GM19397 (cell line): ENCODE measurements around the gene VRK1.

Experiments
- ATAC-seq: cut with Tn5 transposase; IDR thresholded peaks from one replicate; pipeline ENCODE4 v1.9.1; 2021; ENCODE audit warnings: mild to moderate bottlenecking, moderate library complexity; ENCODE audit not compliant: unreplicated experiment

VRK1 gene

DNA sequence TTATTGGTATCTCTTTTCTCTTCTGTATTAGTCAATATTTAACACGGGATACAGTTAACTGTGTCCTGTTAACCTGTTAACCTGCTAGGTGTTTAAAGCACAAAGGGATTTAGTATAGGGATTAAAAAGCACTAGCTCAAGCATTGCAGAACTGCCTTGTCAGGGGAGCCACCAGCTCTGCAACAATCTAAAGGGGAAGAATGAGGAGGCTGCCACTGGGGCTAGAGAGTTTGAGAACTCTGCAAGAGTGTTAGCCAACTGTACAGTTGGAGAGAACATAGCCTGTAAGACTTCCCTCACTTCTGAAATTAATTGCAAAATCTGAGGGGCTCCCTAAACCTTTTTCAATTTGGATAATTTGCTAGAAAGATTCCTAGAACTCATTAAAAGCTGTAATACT is 6.5 kb upstream of the VRK1 start:
- ATAC-seq, result no peak

DNA sequence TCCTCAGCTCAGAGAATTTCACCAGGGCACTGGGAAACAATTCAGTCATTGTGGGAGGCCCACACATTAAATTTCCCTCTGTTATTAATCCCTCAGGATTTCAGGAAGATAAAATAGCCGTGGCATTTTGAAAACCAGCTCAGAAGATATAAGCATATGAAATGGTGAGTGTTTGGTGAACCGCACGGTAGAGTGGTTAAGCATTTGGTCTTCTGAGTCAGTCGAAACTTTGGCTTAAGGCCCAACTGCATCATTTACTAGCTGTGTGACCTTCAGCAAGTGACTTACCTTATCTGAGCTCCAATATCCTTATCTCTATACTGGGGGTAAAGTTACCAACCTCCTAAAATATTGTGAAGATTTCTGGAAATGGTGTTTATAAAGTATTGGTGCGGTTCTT is 5.2 kb upstream of the VRK1 start:
- no peak for ATAC-seq

DNA sequence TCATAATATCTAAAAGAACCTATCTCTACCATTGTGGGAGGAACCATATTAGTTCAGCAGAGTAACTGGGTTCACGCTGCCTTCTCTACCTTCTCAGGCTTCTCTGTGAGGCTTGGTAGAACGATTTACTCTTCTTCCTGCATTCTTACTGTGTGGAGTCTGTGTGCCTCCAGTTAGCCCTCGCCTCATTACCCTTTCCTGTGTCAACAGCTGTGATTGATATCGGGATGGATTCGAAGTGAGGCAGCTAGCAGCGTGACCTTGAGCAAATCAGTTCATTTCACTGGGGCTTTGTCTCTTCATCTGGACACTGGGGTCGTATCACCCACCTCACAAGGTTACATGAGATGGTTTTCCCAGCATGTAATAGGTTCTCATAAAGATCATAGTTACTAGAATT is 4.6 kb upstream of the VRK1 start:
- no peak for ATAC-seq

DNA sequence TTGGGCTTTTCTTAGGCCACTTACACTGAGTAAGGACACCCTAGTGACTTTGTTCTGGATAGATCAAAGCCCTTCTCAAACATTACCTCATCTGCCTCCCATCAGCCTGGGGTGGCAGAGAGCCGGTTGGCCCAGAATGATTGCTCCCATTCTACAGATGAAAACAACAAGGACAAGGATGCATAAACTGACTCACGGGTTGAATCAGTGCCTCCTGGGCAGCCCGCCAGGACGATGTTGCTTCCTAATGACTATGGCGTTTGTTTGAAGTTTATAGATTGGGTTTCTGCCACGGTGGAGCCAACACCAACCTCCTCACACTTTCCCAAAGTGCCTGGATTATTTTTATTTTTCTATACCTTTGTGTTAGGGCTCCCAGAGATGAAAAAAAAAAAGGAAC is 3.6 kb upstream of the VRK1 start:
- ATAC-seq, result no peak

DNA sequence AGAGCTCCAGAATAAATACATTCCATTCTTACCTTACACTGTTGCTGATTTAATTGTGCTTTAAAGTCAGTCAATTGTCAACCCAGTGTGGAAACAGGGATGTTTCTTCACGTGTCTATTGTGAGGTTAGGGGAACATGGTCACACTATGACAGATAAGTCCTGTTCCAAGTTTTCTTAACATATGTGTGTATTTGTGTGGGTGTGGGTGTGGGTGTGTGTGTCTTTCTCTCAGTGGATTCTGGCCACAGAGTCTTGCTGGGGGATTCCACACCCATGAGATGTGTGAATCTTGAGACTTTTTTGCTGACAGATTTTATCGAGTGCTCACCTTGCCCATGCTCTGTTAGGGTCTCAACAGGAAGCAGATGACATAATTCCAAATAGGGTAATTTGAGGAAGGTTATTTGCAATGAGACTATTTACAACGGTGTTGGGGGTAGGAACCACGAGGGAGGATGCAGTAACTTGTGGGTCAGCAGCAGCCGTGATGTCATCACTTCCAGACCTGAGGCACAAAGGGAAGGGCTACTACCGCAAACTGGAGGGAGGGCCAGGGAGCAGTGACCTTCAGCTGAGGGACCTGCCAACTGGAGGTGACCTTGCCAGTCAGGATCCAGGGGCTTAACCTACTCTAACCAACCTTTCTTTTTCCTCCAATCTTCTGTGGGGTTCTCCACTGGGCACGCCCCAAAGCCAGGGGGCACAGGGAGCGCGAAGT is 1.9 kb upstream of the VRK1 start:
- ATAC-seq, result no peak

DNA sequence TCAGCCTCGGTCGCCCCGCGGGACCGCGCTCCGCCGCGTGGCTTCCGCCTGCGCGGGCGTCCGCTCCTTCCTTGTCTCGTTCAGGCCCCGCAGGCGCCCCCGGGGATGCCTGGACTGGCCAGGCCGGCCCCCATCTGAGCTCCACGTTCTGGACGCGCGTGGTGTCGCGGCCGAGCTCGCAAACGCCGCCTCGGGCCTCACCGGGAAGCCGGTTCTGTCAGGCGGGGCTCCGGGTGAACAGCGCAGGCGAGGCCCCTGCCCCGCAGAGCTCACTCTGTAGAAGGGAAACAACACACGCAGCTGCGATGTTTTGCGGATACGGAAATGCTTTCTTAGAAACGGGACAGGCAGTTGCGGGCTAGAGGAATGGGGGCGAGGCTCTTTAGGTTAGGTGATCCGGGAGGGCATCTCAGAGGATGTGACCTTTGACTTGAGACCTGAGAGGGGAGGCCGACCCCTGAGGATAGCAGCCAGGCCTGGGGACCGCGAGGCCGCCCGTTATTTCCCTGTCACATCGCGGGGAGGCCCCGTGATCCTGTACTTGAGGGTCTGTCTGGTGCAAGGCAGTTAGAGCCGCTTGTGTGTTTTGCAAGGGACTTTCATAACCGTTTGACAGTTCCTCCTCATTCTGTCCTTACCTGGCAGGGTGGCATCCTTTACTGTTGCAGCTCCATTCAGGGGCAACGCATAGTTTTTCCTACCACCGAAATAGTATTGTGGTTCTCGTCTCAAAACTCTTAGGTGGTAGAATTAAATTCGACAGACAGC is 584 bp downstream of the VRK1 start:
- ATAC-seq, result peak; percentile 38

DNA sequence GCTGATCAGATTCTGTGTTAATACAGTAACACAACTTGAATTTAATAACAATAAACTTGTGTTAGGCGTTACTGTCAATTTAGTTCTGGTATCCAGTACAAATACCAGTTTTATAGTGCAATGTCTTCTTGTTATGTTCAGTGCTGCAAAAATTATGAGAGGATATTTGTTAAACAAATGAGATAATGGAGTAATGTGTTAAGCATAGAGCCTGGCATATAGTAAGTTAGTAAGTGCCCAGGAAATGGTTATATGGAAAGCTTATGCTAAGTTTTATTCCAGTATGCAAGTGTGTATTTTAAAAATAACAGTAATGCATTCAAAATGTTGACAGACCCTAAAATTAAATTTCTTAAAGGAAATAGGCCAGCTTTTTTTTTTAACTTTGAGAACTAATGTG is 1.8 kb downstream of the VRK1 start:
- ATAC-seq, result no peak

DNA sequence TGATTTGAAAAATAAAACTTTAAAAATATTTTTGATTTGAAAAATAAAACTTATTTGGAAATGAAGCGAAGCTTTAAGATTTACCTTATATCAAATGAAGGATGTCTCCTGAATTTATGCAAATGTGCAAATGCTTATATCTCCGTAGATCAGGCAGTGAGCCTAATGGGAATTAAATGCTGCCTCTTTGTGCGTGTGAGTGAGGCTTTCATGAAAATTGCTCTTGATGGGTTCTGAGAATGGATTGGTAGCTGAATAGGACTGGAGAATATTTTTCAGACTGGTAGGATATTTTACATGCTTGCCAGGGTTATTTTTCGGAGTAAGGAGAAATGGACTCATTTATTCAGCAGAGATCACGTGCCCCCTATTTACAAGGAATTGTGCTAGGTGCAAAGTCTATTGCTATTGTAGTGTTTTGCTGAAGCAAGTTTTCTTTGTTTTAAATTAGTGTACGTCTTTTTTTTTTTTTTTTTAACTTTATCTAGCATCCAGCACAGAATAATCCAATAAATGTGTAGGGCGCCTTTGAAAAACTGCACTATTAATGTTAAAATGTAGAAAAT is 2.4 kb downstream of the VRK1 start:
- no peak for ATAC-seq

DNA sequence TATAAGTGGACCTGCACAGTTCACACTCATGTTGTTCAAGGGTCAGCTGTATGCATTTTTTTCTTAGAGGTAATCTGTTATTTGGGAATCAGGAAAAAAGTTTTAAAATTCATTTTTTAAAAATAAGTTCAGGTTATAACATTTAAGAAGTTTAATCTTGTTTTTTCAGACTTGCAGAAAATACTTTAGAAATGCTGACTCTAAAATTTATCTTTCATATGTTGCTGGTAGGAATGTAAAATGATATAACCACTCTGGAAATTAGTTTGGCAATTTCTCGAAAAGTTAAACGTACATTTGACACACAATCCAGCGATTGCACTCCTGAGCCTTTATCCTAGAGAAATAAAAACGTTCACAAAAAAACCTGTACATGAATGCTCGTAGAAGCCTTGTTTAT is 4.7 kb downstream of the VRK1 start:
- ATAC-seq, result no peak

DNA sequence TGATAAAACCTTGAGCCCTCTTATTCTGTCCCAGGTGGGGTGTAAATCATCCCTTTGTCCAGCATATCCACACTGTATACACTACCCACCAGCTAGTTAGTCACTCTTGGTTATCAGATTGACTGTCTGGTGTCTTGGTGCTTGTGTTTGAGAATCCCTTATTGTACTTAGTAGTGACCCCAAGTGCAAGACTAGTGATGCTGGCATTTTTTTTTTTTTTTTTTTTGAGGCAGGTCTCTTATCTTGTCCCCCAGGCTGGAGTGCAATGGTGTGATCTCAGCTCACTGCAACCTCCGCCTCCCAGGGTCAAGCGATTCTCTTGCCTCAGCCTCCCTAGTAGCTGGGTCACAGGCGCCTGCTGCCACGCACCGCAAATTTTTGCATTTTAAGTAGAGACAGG is 5.8 kb downstream of the VRK1 start:
- no peak for ATAC-seq

DNA sequence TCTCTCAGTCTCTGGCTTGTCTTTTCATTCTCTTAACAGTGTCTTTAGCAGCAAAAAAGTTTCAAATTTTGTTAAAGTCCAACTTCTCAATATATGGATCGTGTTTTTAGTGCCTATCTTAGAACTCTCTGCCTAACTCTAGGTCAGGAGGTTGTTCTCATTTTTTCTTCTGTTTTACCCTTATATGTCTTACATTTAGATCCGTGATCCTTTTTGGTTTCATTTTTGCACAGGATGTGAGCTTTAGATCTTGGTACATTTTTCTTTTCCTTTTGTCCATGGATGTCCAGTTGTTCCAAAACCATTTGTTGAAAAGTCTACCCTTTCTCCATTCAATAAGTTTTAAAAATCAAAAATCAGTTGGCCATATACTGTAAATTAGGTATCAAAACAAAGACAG is 6.8 kb downstream of the VRK1 start:
- no peak for ATAC-seq

DNA sequence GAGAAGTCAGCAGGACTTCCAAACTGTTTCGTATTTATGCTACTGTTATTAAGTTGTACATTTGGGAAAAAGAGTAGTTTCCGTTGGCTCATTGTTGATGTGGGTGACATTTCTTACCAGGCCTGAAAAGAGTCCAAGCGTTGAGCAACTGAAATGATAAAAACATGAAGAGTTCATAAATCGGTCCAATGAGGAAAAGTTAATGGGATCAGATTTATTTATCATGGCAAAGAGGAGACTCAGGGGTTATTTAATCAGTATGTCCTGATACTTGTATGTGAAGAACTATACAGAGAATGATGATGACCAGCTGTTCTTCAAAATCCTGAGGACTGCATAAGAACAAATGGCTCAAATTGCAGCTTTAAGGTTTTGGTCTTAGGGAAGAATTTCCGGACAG is 7.7 kb downstream of the VRK1 start:
- ATAC-seq, result no peak

DNA sequence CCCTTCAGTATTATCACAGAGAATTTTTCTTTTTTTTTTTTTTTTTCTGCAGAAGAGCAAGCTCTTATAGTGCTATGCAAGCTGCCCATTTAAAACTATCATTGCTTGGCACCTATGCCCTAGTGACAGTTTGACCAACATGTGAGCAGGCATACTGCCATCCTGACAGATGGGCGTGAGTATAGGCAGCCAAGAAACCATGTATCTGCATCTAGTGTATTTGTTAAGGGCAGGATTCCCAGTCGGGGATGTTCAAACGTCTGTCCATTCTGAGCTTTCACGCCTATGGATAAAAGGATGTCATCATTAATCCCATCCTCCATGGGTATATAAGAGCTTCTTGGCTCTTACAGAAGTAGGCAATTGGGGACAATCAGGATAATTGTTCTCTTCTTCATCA is 8.8 kb downstream of the VRK1 start:
- no peak for ATAC-seq

DNA sequence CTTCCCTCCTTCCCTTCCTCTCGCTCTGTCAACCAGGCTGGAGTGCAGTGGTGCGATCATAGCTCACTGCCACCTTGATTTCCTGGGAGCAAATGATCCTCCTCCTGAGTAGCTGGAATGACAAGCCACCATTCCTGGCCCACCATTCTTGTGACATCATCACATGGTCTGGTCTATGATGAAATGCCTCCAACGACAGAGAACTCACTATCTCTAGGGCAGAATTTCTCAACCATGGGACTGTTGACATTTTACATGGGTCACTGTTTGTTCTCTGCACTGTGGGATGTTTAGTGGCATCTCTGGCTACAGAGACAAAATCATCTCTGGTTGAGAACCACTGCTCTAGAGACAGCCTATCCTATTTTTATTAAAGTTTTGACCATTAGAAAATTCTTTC is 9.7 kb downstream of the VRK1 start:
- ATAC-seq, result no peak

DNA sequence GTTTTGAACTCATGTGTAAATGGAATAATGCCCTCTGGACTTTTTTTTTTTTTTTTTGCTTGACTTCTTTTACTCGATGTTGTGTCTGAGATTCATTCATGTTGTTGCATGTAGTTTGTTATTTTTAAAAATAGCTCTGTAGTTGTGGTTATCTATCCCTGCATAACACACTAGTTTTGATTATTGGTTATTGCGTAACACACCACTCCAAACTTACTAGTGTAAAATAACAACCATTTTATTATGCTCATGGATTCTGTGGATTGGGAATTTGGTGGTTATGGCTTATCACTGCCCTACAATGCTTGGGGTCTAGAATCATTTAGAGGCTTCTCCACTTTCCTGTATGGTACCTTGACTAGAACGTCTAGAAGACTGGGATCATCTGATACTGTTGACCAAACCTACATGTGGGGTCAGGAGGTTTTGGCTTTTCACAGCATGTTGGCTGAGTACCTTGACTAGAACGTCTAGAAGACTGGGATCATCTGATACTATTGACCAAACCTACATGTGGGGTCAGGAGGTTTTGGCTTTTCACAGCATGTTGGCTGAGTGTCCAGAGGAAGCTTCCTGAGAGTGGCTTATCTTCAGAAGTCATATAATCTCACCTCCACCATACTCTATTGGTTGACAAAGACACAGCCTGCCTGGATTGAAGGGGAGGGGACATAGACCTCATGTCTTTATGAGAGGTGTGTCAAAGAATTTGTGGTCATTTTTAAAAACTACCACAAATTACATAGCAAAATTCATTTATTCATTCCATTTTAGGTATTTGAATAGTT is 11.6 kb downstream of the VRK1 start:
- ATAC-seq, result no peak

DNA sequence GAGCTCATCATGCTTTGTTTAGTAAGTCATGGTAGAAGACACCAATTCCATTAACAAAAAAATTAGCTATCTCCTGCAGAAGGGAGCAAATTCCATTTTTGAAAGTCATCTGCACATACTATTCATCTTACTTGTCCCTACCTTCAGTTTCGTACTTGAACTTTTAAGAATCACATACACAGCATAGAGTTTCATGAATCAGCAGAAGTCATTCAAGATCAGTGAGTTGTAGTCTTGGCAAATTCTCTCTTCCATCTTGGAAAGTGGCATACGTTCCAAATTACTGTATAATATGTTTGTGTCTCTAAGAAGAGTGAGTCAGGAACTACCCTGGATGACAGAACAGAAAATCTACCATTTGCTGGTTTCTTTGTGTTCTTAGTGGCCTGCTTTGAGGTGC is 14.1 kb downstream of the VRK1 start:
- no peak for ATAC-seq

DNA sequence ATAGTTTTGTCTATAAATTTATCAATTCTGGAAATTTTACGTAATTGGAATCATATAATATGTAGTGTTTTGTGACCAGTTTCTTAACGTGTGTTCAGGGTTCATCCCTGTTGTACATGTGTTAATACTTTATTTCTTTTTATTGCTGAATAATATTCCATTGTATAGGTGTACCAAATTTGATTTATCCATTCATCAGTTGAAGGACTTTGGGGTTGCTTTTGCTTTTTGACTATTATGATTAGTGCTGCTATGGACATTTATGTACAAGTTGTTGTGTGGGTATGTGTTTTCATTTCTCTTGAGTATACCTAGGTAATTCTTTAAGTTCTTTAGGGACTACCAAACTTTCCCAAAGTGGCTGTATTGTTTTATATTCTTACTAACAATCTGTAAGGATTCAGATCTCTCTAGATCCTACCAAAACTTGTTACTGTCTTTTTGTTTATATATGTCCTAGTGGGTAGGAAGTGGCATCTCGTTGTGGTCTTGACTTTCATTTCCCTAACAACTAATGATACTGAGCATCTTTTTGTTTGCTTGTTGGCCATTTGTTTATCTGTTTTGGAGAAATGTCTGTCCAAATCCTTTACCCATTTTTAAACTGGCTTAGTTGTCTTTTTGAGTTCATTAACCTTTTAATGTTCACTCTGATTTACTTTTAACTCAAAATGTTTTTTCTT is 14.9 kb downstream of the VRK1 start:
- peak; percentile 68 for ATAC-seq

DNA sequence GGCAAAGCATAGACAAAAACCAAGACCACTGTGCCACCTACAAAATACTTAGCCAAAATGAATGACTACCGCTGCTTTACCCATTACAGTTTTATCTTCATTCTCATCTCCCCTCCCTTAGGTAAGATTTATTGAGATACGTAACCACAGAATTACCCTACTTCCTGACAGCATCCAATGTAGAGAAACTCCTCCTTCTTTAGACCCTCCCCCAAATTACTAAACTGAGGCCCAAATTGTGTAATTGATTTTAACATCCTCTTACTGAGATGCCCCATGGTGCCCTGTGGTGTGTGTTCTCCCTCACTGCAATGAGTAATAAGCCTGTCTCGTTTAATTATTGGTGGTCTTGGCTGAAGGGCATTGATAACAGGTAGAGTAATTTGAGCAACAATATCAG is 19.1 kb downstream of the VRK1 start:
- ATAC-seq, result no peak

DNA sequence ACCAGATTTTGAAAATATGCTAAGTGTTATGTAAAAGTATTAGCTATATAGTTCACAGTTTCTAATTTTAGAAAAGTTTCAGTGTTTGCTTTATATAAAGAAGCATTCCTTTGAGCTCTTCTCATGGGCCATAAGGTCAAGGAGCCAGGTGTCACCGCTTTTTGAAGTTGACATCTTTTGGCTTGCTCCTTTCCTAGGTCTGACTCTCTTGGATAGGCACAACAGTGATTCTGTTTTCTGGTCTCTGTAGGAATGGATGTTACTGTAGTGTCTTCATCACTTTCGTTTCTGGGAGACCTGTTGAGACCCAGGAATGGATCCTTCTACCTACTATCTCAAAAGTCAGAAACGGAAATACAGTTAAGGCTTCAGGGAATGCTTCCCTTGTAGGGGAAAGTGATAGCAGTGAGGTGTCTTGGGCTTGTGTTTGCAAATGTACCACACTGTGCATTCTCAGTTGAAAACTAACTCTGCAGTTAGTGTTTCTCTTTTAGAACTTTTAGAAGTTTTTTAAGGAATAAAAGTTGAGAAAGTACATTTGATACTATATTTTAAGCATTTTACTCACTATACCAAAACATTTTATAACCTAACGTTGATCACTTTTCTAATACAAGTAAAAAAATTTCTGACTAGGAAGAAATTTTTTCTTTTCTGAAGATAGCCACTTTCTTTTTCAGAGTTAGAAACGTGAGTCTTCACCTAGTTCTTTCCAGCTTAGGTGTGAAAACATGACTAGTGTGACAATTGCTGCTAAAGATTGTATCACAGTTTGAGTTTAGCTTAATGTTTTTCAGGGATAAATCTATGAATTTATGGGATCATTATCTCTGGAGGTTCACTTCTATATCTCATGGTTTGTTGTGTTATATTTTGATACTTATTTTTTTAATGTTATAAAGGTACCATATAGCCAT is 20.8 kb downstream of the VRK1 start:
- no peak for ATAC-seq

DNA sequence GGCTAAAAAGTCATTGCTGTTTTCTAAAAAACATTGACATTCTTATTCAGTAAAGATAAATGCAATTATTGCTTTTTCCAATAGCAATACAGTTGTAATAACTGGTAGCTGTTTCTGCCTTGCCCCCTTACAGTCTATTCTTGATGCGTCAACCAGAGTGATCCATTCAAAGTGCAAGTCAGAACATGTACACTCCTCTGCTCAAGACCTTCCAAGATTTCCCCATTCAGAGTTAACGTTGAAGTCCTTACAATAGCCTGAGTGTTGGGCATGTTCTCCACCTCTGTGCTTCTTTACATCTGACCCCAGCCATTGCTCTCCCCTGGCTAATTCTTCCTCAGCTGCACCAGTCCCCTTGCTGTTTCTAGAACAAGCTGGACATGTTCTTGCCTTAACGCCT is 24.3 kb downstream of the VRK1 start:
- no peak for ATAC-seq
